Activated CD4-positive, alpha-beta T cell treated with anti-CD3 and anti-CD28 coated beads, Interleukin-2, amount 10 ng/mL, durations not matched to agents 7 days and 5 days (primary cell): Measurements from ENCODE around the gene PKDREJ. TPM values are rescaled to one million over a fixed set of nuclear protein-coding genes. Genes with fewer than 3 reads are reported as not detected.

Experiments
- CTCF ChIA-PET: fragments of 350-600 bp; sonication (Branson Sonifier 250); formaldehyde crosslinking; loops from one replicate; lab custom pipeline; 2021; ENCODE audit warnings: antibody characterized with exemption; lab: Charles Lee
- POLR2A ChIA-PET: fragments of 350-600 bp; sonication (Branson Sonifier 250); formaldehyde crosslinking; loops from one replicate; lab custom pipeline; 2021; ENCODE audit warnings: antibody characterized with exemption; lab: Charles Lee
- DNase-seq: peaks from one replicate; pipeline ENCODE4 v3.0.0-alpha.2; 2020
- H3K27ac Mint-ChIP-seq: one replicate; pipeline ENCODE4 v1.8.0; 2021; ENCODE audit warnings: mild to moderate bottlenecking, moderate library complexity, mixed read lengths
- H3K27me3 Mint-ChIP-seq: one replicate; pipeline ENCODE4 v1.8.0; 2021; ENCODE audit warnings: mixed read lengths
- H3K36me3 Mint-ChIP-seq: one replicate; pipeline ENCODE4 v1.8.0; 2021; ENCODE audit warnings: low read depth, mixed read lengths
- H3K4me1 Mint-ChIP-seq: one replicate; pipeline ENCODE4 v1.8.0; 2021; ENCODE audit warnings: mixed read lengths
- H3K4me3 Mint-ChIP-seq: one replicate; pipeline ENCODE4 v1.8.0; 2021; ENCODE audit warnings: mild to moderate bottlenecking, moderate library complexity, mixed read lengths
- H3K9me3 Mint-ChIP-seq: one replicate; pipeline ENCODE4 v1.8.0; 2021; ENCODE audit warnings: mixed read lengths
- total RNA-seq, 2 experiments: library from RNA; stranded (reverse); gene quantifications; one replicate each; pipeline ENCODE4 v1.2.3, GENCODE V29; 2021

Gene PKDREJ
- total RNA-seq, 2 experiments from 2014 or later = not detected

GRCh38 chr22:46251266-46251665 lies 11.9 kb downstream of the PKDREJ start:
- Mint-ChIP-seq H3K27me3 (no peaks in the 10 kb centered on the region), H3K36me3 (peaks cover 8% of the 10 kb centered on the region), H3K4me1 (peaks cover 25% of the 10 kb centered on the region), H3K27ac (peak overlapping the region; percentile 92), H3K9me3 (peaks cover 2% of the 10 kb centered on the region), H3K4me3 (peak overlapping the region; percentile 82)
- DNase-seq = no peak
- POLR2A ChIA-PET = no interaction called here
- CTCF ChIA-PET = no interaction called here

- CTCF ChIA-PET = no interaction called here
- peaks cover 2% of the 10 kb centered on the region for H3K9me3 Mint-ChIP-seq
- H3K4me3 Mint-ChIP-seq = peak overlapping the region; percentile 82
- POLR2A ChIA-PET = interaction anchor here (0.6 kb wide), 1 partner anchor 56 kb away, joined by 4 read pairs; no protein-coding TSS in a partner anchor
- H3K4me1 Mint-ChIP-seq = peaks cover 25% of the 10 kb centered on the region
- peak overlapping the region; percentile 92 for H3K27ac Mint-ChIP-seq
- peaks cover 8% of the 10 kb centered on the region for H3K36me3 Mint-ChIP-seq
- H3K27me3 Mint-ChIP-seq = no peaks in the 10 kb centered on the region
- peak; percentile 13 for DNase-seq
Observed at GRCh38 chr22:46250783-46251125, 12.4 kb downstream of the PKDREJ start.

GRCh38 chr22:46250035-46250782 lies 12.9 kb downstream of the PKDREJ start, which contains the start of gene CDPF1:
Gene CDPF1, minus strand, starts transcription at chr22:46250293. Its CDS starts 2,009 bp downstream, at chr22:46248284.
- no peaks in the 10 kb centered on the region for H3K27me3 Mint-ChIP-seq
- H3K9me3 Mint-ChIP-seq = peaks cover 2% of the 10 kb centered on the region
- DNase-seq = peak; percentile 94
- H3K4me1 Mint-ChIP-seq = peaks cover 25% of the 10 kb centered on the region
- H3K36me3 Mint-ChIP-seq = peaks cover 9% of the 10 kb centered on the region
- H3K27ac Mint-ChIP-seq = peak within 1 kb of the TSS; percentile 92
- peak within 1 kb of the TSS; percentile 82 for H3K4me3 Mint-ChIP-seq
- ChIA-PET CTCF (no interaction called here), POLR2A (interaction anchor here (0.6 kb wide), 1 partner anchor 57 kb away, joined by 4 read pairs; no protein-coding TSS in a partner anchor)

- H3K36me3 Mint-ChIP-seq = peaks cover 13% of the 10 kb centered on the region
- DNase-seq = no peak
- ChIA-PET POLR2A (no interaction called here), CTCF (interaction anchor here (1.0 to 1.4 kb wide), 3 partner anchors 20 to 68 kb away, joined by 3 read pairs; no protein-coding TSS in a partner anchor)
- peaks cover 20% of the 10 kb centered on the region for H3K4me1 Mint-ChIP-seq
- no peak overlapping the region for H3K4me3 Mint-ChIP-seq
- H3K27ac Mint-ChIP-seq = no peak overlapping the region
- H3K27me3 Mint-ChIP-seq = no peaks in the 10 kb centered on the region
- H3K9me3 Mint-ChIP-seq = peaks cover 2% of the 10 kb centered on the region
Observed at GRCh38 chr22:46247443-46247975, 15.6 kb downstream of the PKDREJ start.

- peaks cover 10% of the 10 kb centered on the region for H3K36me3 Mint-ChIP-seq
- peaks cover 11% of the 10 kb centered on the region for H3K4me1 Mint-ChIP-seq
- no peaks in the 10 kb centered on the region for H3K27me3 Mint-ChIP-seq
- ChIA-PET POLR2A (interaction anchor here (0.6 kb wide), 1 partner anchor 15 kb away, joined by 3 read pairs; no protein-coding TSS in a partner anchor), CTCF (interaction anchor here (0.6 to 1.6 kb wide), 2 partner anchors 24 to 339 kb away, joined by 3 read pairs; no protein-coding TSS in a partner anchor)
- H3K27ac Mint-ChIP-seq = no peak overlapping the region
- H3K4me3 Mint-ChIP-seq = no peak overlapping the region
- no peaks in the 10 kb centered on the region for H3K9me3 Mint-ChIP-seq
- DNase-seq = no peak
Observed at GRCh38 chr22:46246178-46246577, 17.0 kb downstream of the PKDREJ start.

- Mint-ChIP-seq H3K4me3 (no peak overlapping the region), H3K36me3 (peaks cover 9% of the 10 kb centered on the region), H3K27me3 (no peaks in the 10 kb centered on the region), H3K9me3 (no peaks in the 10 kb centered on the region), H3K4me1 (peaks cover 12% of the 10 kb centered on the region), H3K27ac (peak overlapping the region; percentile 36)
- POLR2A ChIA-PET = no interaction called here
- no peak for DNase-seq
- CTCF ChIA-PET = interaction anchor here (1.1 to 1.6 kb wide), 2 partner anchors 24 kb away, joined by 3 read pairs; no protein-coding TSS in a partner anchor
Observed at GRCh38 chr22:46245511-46245910, 17.6 kb downstream of the PKDREJ start.

GRCh38 chr22:46244771-46245170 lies 18.4 kb downstream of the PKDREJ start:
- Mint-ChIP-seq H3K27me3 (no peaks in the 10 kb centered on the region), H3K36me3 (peaks cover 9% of the 10 kb centered on the region), H3K9me3 (no peaks in the 10 kb centered on the region), H3K4me3 (no peak overlapping the region), H3K4me1 (peaks cover 20% of the 10 kb centered on the region), H3K27ac (no peak overlapping the region)
- POLR2A ChIA-PET = no interaction called here
- CTCF ChIA-PET = interaction anchor here (0.6 to 1.1 kb wide), 5 partner anchors 15 to 1387 kb away, joined by 3 to 4 read pairs (median 3); partner anchors contain the start of gene TRMU
- no peak for DNase-seq

- Mint-ChIP-seq H3K4me3 (no peak overlapping the region), H3K27ac (no peak overlapping the region), H3K27me3 (no peaks in the 10 kb centered on the region), H3K36me3 (peaks cover 11% of the 10 kb centered on the region), H3K9me3 (no peaks in the 10 kb centered on the region), H3K4me1 (peaks cover 22% of the 10 kb centered on the region)
- DNase-seq = no peak
- POLR2A ChIA-PET = no interaction called here
- CTCF ChIA-PET = interaction anchor here (1.2 kb wide), 1 partner anchor 20 kb away, joined by 3 read pairs; no protein-coding TSS in a partner anchor
Observed at GRCh38 chr22:46242076-46242475, 21.1 kb downstream of the PKDREJ start.

- H3K36me3 Mint-ChIP-seq = peaks cover 14% of the 10 kb centered on the region
- POLR2A ChIA-PET = no interaction called here
Observed at GRCh38 chr22:46241396-46242007, 21.6 kb downstream of the PKDREJ start.

GRCh38 chr22:46240907-46241306 lies 22.2 kb downstream of the PKDREJ start:
- POLR2A ChIA-PET = no interaction called here
- H3K27ac Mint-ChIP-seq = no peak overlapping the region

More at GRCh38 chr22:46241396-46242007, 21.6 kb downstream of the PKDREJ start:
- H3K27ac Mint-ChIP-seq = no peak overlapping the region
- no peak overlapping the region for H3K4me3 Mint-ChIP-seq
- H3K27me3 Mint-ChIP-seq = no peaks in the 10 kb centered on the region
- no peak for DNase-seq
- CTCF ChIA-PET = interaction anchor here (1.2 kb wide), 1 partner anchor 19 kb away, joined by 3 read pairs; no protein-coding TSS in a partner anchor
- peaks cover 22% of the 10 kb centered on the region for H3K4me1 Mint-ChIP-seq
- no peaks in the 10 kb centered on the region for H3K9me3 Mint-ChIP-seq

GRCh38 chr22:46240506-46240905 lies 22.6 kb downstream of the PKDREJ start:
- Mint-ChIP-seq H3K27ac (peak overlapping the region; percentile 68), H3K9me3 (no peaks in the 10 kb centered on the region), H3K36me3 (peaks cover 16% of the 10 kb centered on the region), H3K4me1 (peaks cover 22% of the 10 kb centered on the region), H3K27me3 (no peaks in the 10 kb centered on the region), H3K4me3 (no peak overlapping the region)
- no peak for DNase-seq
- POLR2A ChIA-PET = no interaction called here
- CTCF ChIA-PET = no interaction called here

More at GRCh38 chr22:46240907-46241306, 22.2 kb downstream of the PKDREJ start:
- Mint-ChIP-seq H3K4me1 (peaks cover 22% of the 10 kb centered on the region), H3K36me3 (peaks cover 15% of the 10 kb centered on the region), H3K4me3 (no peak overlapping the region), H3K9me3 (no peaks in the 10 kb centered on the region), H3K27me3 (no peaks in the 10 kb centered on the region)
- DNase-seq = no peak
- CTCF ChIA-PET = interaction anchor here (1.2 kb wide), 1 partner anchor 19 kb away, joined by 3 read pairs; no protein-coding TSS in a partner anchor

GRCh38 chr22:46240073-46240472 lies 23.1 kb downstream of the PKDREJ start:
- Mint-ChIP-seq H3K27me3 (no peaks in the 10 kb centered on the region), H3K9me3 (no peaks in the 10 kb centered on the region), H3K27ac (peak overlapping the region; percentile 71), H3K4me1 (peaks cover 22% of the 10 kb centered on the region), H3K36me3 (peaks cover 16% of the 10 kb centered on the region), H3K4me3 (no peak overlapping the region)
- no peak for DNase-seq
- POLR2A ChIA-PET = no interaction called here
- CTCF ChIA-PET = interaction anchor here (0.8 kb wide), 1 partner anchor 9 kb away, joined by 3 read pairs; no protein-coding TSS in a partner anchor
